Measurements from ENCODE around the gene SFMBT1.

GRCh38 chr3:52886049-52886730, 159.7 kb downstream of the SFMBT1 start:
- no peak for TF ChIP-seq EZH2phosphoT487 (conservative IDR thresholded peaks at IDR 0.05; ENCODE audit: low read length)
- TF ChIP-seq CTCF (IDR thresholded peaks at IDR 0.05; ENCODE audit: insufficient read depth, low read length, poor library complexity, severe bottlenecking), result no peak

Data from SU-DHL-6 (cell line).